Colon (tissue), 2 donors: Measurements from ENCODE around the gene CCDC88B.

Experiments used
- FAIRE-seq: peaks from 2 replicates; lab custom pipeline; 2012; peaks lifted over from hg19 to GRCh38; lab: Jason Lieb, UNC
- donor health status: control.
- donor health status: control.

The CCDC88B gene

GRCh38 chr11:64384981-64385944 lies 45.3 kb downstream of the CCDC88B start:
- FAIRE-seq, result no peak

- no peak for FAIRE-seq
Measured at GRCh38 chr11:64385945-64386704, 46.1 kb downstream of the CCDC88B start.

- FAIRE-seq, result no peak
Measured at GRCh38 chr11:64387916-64388315, 47.9 kb downstream of the CCDC88B start.

- no peak for FAIRE-seq
Measured at GRCh38 chr11:64388894-64389293, 48.9 kb downstream of the CCDC88B start.

GRCh38 chr11:64389851-64390250 lies 49.8 kb downstream of the CCDC88B start:
- FAIRE-seq, result no peak

GRCh38 chr11:64390558-64390957 lies 50.6 kb downstream of the CCDC88B start:
- FAIRE-seq, result no peak

- no peak for FAIRE-seq
Measured at GRCh38 chr11:64391839-64392238, 51.8 kb downstream of the CCDC88B start.

GRCh38 chr11:64395545-64396078 lies 55.6 kb downstream of the CCDC88B start:
- FAIRE-seq, result no peak

- FAIRE-seq, result no peak
Measured at GRCh38 chr11:64396079-64396591, 56.1 kb downstream of the CCDC88B start.

GRCh38 chr11:64400102-64400501 lies 60.1 kb downstream of the CCDC88B start:
- no peak for FAIRE-seq

GRCh38 chr11:64400667-64401066 lies 60.7 kb downstream of the CCDC88B start:
- no peak for FAIRE-seq

- FAIRE-seq, result no peak
Measured at GRCh38 chr11:64401775-64402174, 61.8 kb downstream of the CCDC88B start.

- no peak for FAIRE-seq
Measured at GRCh38 chr11:64403106-64403505, 63.1 kb downstream of the CCDC88B start.

- FAIRE-seq, result no peak
Measured at GRCh38 chr11:64406221-64406946, 66.4 kb downstream of the CCDC88B start.
